Gastrocnemius medialis (tissue), 4 donors: Measurements from ENCODE around the gene OLFM4. TPM values are rescaled to one million over a fixed set of nuclear protein-coding genes. Genes with fewer than 3 reads are reported as not detected.

Source experiments
- ATAC-seq, 2 donors: fragments of 150-250 bp; one replicate each; pipeline ENCODE4 v1.9.1; 2016
- DNase-seq, 2 donors: peaks; one replicate each; pipeline ENCODE4 v3.0.0-alpha.2; 2019
- H3K27ac ChIP-seq, 4 donors: fragments of 200-600 bp; sonication (generic); 1 replicate in 1 of 4; 2 replicates in 3 of 4; pipeline ENCODE4 v1.5.1; 2016 to 2018; ENCODE audit warnings: mild to moderate bottlenecking in 2 of 4, moderate library complexity in 1 of 4
- H3K27me3 ChIP-seq, 3 donors: fragments of 200-600 bp; sonication (generic) in 2 of 3; 1 replicate in 1 of 3; 2 replicates in 2 of 3; pipeline versions ENCODE4 v1.5.1 to v1.6.0; 2016 to 2019; ENCODE audit warnings: mild to moderate bottlenecking in 1 of 3, moderate library complexity in 1 of 3
- H3K36me3 ChIP-seq, 2 donors: fragments of 200-600 bp; sonication (generic) in 1 of 2; one replicate each; pipeline ENCODE4 v1.5.1; 2017 to 2018
- H3K4me1 ChIP-seq, 2 donors: fragments of 200-600 bp; sonication (generic) in 1 of 2; one replicate each; pipeline ENCODE4 v1.5.1; 2016 to 2017; ENCODE audit warnings: mild to moderate bottlenecking in 2 of 2
- H3K4me3 ChIP-seq, 4 donors: fragments of 200-600 bp; sonication (generic) in 3 of 4; 1 replicate in 1 of 4; 2 replicates in 3 of 4; pipeline ENCODE4 v1.5.1; 2016 to 2019; ENCODE audit warnings: mild to moderate bottlenecking in 2 of 4
- H3K9me3 ChIP-seq, 3 donors: fragments of 200-600 bp; sonication (generic) in 2 of 3; 1 replicate in 1 of 3; 2 replicates in 2 of 3; pipeline ENCODE4 v1.5.1; 2016 to 2019
- CTCF ChIP-seq, 5 experiments: fragments of 450-650 bp in 3 of 5; fragments of 200-600 bp in 2 of 5; sonication (generic) in 2 of 5; IDR thresholded peaks in 4 of 5; conservative IDR thresholded peaks in 1 of 5; 1 replicate in 4 of 5; 2 replicates in 1 of 5; pipeline ENCODE4 v1.5.1; 2016 to 2019; ENCODE audit warnings: antibody characterized with exemption in 5 of 5, mild to moderate bottlenecking in 3 of 5, moderate library complexity in 3 of 5
- POLR2A ChIP-seq, 2 donors: fragments of 450-650 bp; IDR thresholded peaks; one replicate each; pipeline ENCODE4 v1.6.1; 2017; ENCODE audit warnings: antibody characterized with exemption in 2 of 2, mild to moderate bottlenecking in 2 of 2, moderate library complexity in 2 of 2
- in situ Hi-C, 4 donors: fragments of 200-750 bp; cut with MboI; loops; one replicate each; pipeline versions ENCODE4 v1.15.0 to v1.8.0; 2017; ENCODE audit warnings: low sequenced_read_pairs in 4 of 4
- intact Hi-C: fragments of 100-400 bp; cut with DNase I; formaldehyde crosslinking; loops from one replicate; pipeline ENCODE4 v1.15.1; 2023; ENCODE audit warnings: low total_unique reads
- total RNA-seq, 4 donors: library from RNA; depleted of rRNA; stranded (reverse); fragments of >200 nt; gene quantifications; one replicate each; pipeline versions ENCODE4 v1.1.0 to v1.2.3, GENCODE V29; 2016

Gene OLFM4
- total RNA-seq, 4 donors from 2014 or later, result 0.07 to 1.6 (median 0.85) TPM

GRCh38 chr13:53004573-53004972, 24.0 kb upstream of the OLFM4 start:
- intact Hi-C loops (no loop called here), in situ Hi-C loops (no loop called here)
- TF ChIP-seq POLR2A (IDR thresholded peaks at IDR 0.05) (no peak), CTCF (IDR thresholded peaks at IDR 0.05 in 4 of 5, conservative IDR thresholded peaks at IDR 0.05 in 1 of 5) (no peak)
- ATAC-seq, result no peak
- Histone ChIP-seq H3K9me3 (no peaks in the 10 kb centered on the region), H3K4me3 (no peak overlapping the region), H3K36me3 (no peaks in the 10 kb centered on the region), H3K27me3 (no peaks in the 10 kb centered on the region), H3K27ac (no peak overlapping the region), H3K4me1 (no peaks in the 10 kb centered on the region)
- DNase-seq, result no peak

- ATAC-seq (no peak), DNase-seq (no peak)
- no peaks in the 10 kb centered on the region for H3K36me3 ChIP-seq
- no peaks in the 10 kb centered on the region for H3K9me3 ChIP-seq
- TF ChIP-seq CTCF (IDR thresholded peaks at IDR 0.05 in 4 of 5, conservative IDR thresholded peaks at IDR 0.05 in 1 of 5) (no peak), POLR2A (IDR thresholded peaks at IDR 0.05) (no peak)
- H3K27ac ChIP-seq, result no peak overlapping the region
- intact Hi-C loops (no loop called here), in situ Hi-C loops (no loop called here)
- H3K27me3 ChIP-seq, result no peaks in the 10 kb centered on the region
- H3K4me3 ChIP-seq, result no peak overlapping the region
- no peaks in the 10 kb centered on the region for H3K4me1 ChIP-seq
Observed at GRCh38 chr13:53005626-53006025, 23.0 kb upstream of the OLFM4 start.

GRCh38 chr13:53007872-53008271, 20.7 kb upstream of the OLFM4 start:
- ATAC-seq (no peak), DNase-seq (no peak)
- Histone ChIP-seq H3K27me3 (no peaks in the 10 kb centered on the region), H3K9me3 (no peaks in the 10 kb centered on the region), H3K27ac (no peak overlapping the region), H3K36me3 (no peaks in the 10 kb centered on the region), H3K4me1 (no peaks in the 10 kb centered on the region), H3K4me3 (no peak overlapping the region)
- in situ Hi-C loops (no loop called here), intact Hi-C loops (no loop called here)
- TF ChIP-seq CTCF (IDR thresholded peaks at IDR 0.05 in 4 of 5, conservative IDR thresholded peaks at IDR 0.05 in 1 of 5) (no peak), POLR2A (IDR thresholded peaks at IDR 0.05) (no peak)

GRCh38 chr13:53010374-53011105, 18.1 kb upstream of the OLFM4 start:
- no peak for TF ChIP-seq POLR2A (IDR thresholded peaks at IDR 0.05)
- TF ChIP-seq CTCF (IDR thresholded peaks at IDR 0.05 in 4 of 5, conservative IDR thresholded peaks at IDR 0.05 in 1 of 5), result no peak
- in situ Hi-C loops (no loop called here), intact Hi-C loops (no loop called here)
- no peak for DNase-seq
- no peaks in the 10 kb centered on the region for H3K9me3 ChIP-seq
- no peaks in the 10 kb centered on the region for H3K4me1 ChIP-seq
- H3K27me3 ChIP-seq, result no peaks in the 10 kb centered on the region
- no peak for ATAC-seq
- H3K27ac ChIP-seq, result no peak overlapping the region
- H3K36me3 ChIP-seq, result no peaks in the 10 kb centered on the region
- H3K4me3 ChIP-seq, result no peak overlapping the region

GRCh38 chr13:53012707-53013106, 15.9 kb upstream of the OLFM4 start:
- H3K4me3 ChIP-seq, result no peak overlapping the region
- H3K9me3 ChIP-seq, result no peaks in the 10 kb centered on the region
- H3K27ac ChIP-seq, result no peak overlapping the region
- in situ Hi-C loops (no loop called here), intact Hi-C loops (no loop called here)
- no peak for DNase-seq
- H3K27me3 ChIP-seq, result no peaks in the 10 kb centered on the region
- no peaks in the 10 kb centered on the region for H3K36me3 ChIP-seq
- ATAC-seq, result no peak
- no peaks in the 10 kb centered on the region for H3K4me1 ChIP-seq
- TF ChIP-seq POLR2A (IDR thresholded peaks at IDR 0.05), result no peak
- TF ChIP-seq CTCF (IDR thresholded peaks at IDR 0.05 in 4 of 5, conservative IDR thresholded peaks at IDR 0.05 in 1 of 5), result no peak
